ENCODE data around the gene PTDSS2. TPM values are rescaled to one million over a fixed set of nuclear protein-coding genes. Genes with fewer than 3 reads are reported as not detected.
A peak's percentile ranks its signal among the peaks of the same experiment; 100 is the strongest.

The PTDSS2 gene
- total RNA-seq, 1 donor from 2014 or later: 30.2 TPM

DNA sequence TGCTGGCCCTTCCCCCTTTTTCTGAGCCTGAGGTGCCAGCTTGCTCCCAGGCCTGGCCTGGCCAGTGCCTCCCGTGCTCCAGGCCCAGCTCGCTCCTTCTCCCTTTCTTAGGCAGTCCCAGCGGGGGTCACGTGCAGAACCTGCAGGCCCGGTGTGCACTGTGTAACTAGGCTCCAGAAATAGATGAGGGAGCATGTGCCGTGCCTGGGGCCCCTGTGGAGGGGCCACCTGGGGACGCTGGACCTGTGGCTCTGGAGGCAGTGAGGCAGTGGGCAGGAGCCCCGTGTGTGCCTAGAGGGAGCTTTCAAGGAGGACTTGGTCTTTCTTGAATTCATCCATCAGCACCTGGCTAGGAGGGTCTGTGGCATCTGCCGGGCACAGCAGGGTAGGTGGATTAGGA, 11.5 kb downstream of the PTDSS2 start:
- Histone ChIP-seq H3K9me3 (replicated peaks) (no peaks in the 10 kb centered on the region), H3K4me3 (peak overlapping the region; percentile 61), H3K36me3 (peaks cover 21% of the 10 kb centered on the region), H3K27me3 (ENCODE audit: low read depth) (no peaks in the 10 kb centered on the region), H3K4me1 (peaks cover 34% of the 10 kb centered on the region), H3K27ac (replicated peaks) (peak overlapping the region; percentile 89)
- no peak for DNase-seq
- intact Hi-C loops (cut with micrococcal nuclease): no loop called here
- TF ChIP-seq, protein P1, sequence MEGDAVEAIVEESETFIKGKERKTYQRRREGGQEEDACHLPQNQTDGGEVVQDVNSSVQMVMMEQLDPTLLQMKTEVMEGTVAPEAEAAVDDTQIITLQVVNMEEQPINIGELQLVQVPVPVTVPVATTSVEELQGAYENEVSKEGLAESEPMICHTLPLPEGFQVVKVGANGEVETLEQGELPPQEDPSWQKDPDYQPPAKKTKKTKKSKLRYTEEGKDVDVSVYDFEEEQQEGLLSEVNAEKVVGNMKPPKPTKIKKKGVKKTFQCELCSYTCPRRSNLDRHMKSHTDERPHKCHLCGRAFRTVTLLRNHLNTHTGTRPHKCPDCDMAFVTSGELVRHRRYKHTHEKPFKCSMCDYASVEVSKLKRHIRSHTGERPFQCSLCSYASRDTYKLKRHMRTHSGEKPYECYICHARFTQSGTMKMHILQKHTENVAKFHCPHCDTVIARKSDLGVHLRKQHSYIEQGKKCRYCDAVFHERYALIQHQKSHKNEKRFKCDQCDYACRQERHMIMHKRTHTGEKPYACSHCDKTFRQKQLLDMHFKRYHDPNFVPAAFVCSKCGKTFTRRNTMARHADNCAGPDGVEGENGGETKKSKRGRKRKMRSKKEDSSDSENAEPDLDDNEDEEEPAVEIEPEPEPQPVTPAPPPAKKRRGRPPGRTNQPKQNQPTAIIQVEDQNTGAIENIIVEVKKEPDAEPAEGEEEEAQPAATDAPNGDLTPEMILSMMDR (IDR thresholded peaks at IDR 0.05; ENCODE audit: borderline replicate concordance): no peak

DNA sequence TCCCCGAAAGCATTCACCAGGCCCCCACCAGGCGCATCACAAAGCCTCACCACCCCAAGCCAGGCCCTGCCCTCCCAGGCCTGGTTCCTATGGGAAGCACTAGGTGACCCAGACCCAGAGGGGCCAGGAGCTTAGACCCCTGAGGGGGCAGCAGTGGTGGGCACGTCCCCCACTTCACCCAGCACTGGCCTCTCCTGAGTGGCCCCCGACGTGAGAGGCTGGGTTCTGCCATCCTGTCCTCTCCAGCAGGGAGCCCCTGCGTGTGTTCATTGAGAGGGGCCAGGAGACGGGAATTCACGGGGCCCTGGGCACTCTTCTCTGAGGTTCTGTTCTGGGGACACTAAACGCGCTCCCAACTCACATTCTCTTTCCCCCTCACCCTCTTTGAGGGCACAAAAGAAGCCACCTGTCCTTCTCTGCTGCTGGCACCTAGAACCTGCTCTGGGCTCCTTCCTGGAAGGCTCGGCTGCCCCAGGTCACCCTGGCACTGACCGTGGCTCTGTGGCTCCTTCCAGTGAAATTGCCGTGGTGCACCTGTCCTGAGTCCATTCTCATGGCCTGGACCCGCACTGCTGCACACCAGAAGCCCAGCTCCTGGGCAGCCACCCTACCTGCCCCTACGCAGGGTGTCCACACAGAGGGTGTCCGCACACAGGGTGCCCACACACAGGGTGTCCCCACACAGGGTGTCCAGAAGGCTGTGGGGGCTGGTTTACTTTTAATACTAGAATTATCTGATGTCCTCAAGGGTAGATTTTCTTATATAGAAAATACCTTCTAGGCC, 12.2 kb downstream of the PTDSS2 start:
- H3K27ac ChIP-seq (replicated peaks): peak overlapping the region; percentile 89
- no peaks in the 10 kb centered on the region for H3K27me3 ChIP-seq (ENCODE audit: low read depth)
- peaks cover 34% of the 10 kb centered on the region for H3K4me1 ChIP-seq
- H3K9me3 ChIP-seq (replicated peaks): no peaks in the 10 kb centered on the region
- intact Hi-C loops (cut with micrococcal nuclease): no loop called here
- TF ChIP-seq, protein P1 (IDR thresholded peaks at IDR 0.05; ENCODE audit: borderline replicate concordance): no peak
- no peak overlapping the region for H3K4me3 ChIP-seq
- H3K36me3 ChIP-seq: peaks cover 21% of the 10 kb centered on the region
- no peak for DNase-seq

GRCh38 chr11:464316-464715, 14.2 kb downstream of the PTDSS2 start:
- intact Hi-C loops (cut with micrococcal nuclease): no loop called here
- Histone ChIP-seq H3K36me3 (peaks cover 21% of the 10 kb centered on the region), H3K27ac (replicated peaks) (no peak overlapping the region), H3K9me3 (replicated peaks) (no peaks in the 10 kb centered on the region), H3K4me1 (peaks cover 45% of the 10 kb centered on the region), H3K27me3 (ENCODE audit: low read depth) (no peaks in the 10 kb centered on the region), H3K4me3 (no peak overlapping the region)
- DNase-seq: no peak
- TF ChIP-seq, protein P1 (IDR thresholded peaks at IDR 0.05; ENCODE audit: borderline replicate concordance): no peak

GRCh38 chr11:465896-466530, 15.9 kb downstream of the PTDSS2 start:
- no peaks in the 10 kb centered on the region for H3K27me3 ChIP-seq (ENCODE audit: low read depth)
- intact Hi-C loops (cut with micrococcal nuclease): no loop called here
- no peak for DNase-seq
- H3K36me3 ChIP-seq: peaks cover 21% of the 10 kb centered on the region
- peaks cover 45% of the 10 kb centered on the region for H3K4me1 ChIP-seq
- TF ChIP-seq, protein P1 (IDR thresholded peaks at IDR 0.05; ENCODE audit: borderline replicate concordance): no peak
- H3K4me3 ChIP-seq: no peak overlapping the region
- no peaks in the 10 kb centered on the region for H3K9me3 ChIP-seq (replicated peaks)
- H3K27ac ChIP-seq (replicated peaks): no peak overlapping the region

GRCh38 chr11:468036-468435, 18.0 kb downstream of the PTDSS2 start:
- intact Hi-C loops (cut with micrococcal nuclease): no loop called here

More at GRCh38 chr11:468036-468435, 18.0 kb downstream of the PTDSS2 start:
- Histone ChIP-seq H3K27ac (replicated peaks) (peak overlapping the region; percentile 79), H3K27me3 (ENCODE audit: low read depth) (no peaks in the 10 kb centered on the region), H3K36me3 (peaks cover 15% of the 10 kb centered on the region), H3K4me1 (peaks cover 31% of the 10 kb centered on the region), H3K4me3 (peak overlapping the region; percentile 32), H3K9me3 (replicated peaks) (no peaks in the 10 kb centered on the region)
- TF ChIP-seq, protein P1 (IDR thresholded peaks at IDR 0.05; ENCODE audit: borderline replicate concordance): no peak
- DNase-seq: no peak

Data from left ventricle myocardium inferior (tissue), 1 donor.